GM18520 (cell line): ENCODE results near the gene AZIN2.
A peak's percentile ranks its signal among the peaks of the same experiment; 100 is the strongest.
"Not testable (repeated sequence)": the region's sequence is repeated elsewhere in the genome, so short reads cannot be mapped to it uniquely, and the experiment has no call there.

Experiments
- ATAC-seq: cut with Tn5 transposase; IDR thresholded peaks from one replicate; pipeline ENCODE4 v1.9.1; 2021; ENCODE audit not compliant: unreplicated experiment

The AZIN2 gene

GRCh38 chr1:33126411-33127000 is 45.6 kb downstream of the AZIN2 start:
- ATAC-seq, result no peak

DNA sequence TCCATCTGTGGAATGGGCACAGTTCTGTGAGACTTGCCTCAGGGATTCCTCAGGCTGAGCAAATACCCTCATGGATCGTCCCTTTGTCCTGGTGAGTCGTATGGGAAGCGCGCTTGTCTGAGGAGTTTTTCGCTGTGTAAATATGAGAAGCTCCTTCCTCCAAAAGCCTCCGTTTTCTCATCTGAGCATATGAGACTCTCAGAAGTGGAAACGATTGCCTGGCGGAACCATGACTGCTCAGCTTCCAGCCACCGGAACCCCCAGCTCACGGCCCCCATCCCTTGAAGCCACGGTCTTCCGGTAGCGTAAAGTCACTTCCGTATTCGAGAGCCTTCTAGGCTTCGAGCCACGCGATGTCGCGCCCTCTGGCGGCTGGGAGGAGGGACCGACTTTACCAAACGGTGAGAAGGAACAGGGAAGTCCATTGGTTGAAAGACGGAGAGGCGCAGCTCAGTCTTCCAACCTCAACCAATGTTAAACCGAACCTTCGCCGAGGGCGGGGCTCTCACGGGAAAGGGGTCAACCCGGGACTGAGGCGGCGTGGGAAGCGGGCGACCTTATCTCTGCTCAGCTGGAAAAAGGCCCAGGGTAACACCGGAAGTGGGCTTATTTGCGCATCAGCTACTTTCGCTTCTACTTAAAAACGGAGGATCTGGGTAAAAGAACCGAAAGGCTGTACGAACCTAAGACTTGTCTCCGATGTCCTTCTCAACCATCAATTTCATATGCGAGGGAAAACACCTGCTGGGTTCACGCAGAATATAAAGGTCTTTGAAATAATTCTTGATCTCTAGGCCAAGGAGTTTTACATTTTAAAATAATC is 46.3 kb downstream of the AZIN2 start:
- peak; percentile 95 for ATAC-seq

DNA sequence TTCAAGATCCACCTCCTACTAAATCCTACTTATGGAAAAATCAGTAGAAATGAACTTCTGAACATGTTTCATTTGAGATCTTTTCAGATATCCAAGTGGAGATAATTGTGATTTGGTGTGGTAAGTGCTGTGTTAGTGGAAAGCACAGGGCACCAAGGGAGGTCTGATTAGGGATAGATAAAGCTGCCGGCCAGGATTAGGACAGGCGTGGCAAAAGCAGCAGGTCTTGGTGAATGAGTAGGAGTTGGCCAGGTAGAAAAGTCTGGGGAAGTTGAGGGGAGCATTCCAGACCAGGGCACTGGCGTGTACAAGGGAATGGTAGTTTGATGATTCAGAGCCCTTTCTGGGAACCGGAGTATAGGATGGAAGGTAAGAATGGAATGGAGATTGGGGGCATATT is 47.8 kb downstream of the AZIN2 start:
- ATAC-seq, result no peak

DNA sequence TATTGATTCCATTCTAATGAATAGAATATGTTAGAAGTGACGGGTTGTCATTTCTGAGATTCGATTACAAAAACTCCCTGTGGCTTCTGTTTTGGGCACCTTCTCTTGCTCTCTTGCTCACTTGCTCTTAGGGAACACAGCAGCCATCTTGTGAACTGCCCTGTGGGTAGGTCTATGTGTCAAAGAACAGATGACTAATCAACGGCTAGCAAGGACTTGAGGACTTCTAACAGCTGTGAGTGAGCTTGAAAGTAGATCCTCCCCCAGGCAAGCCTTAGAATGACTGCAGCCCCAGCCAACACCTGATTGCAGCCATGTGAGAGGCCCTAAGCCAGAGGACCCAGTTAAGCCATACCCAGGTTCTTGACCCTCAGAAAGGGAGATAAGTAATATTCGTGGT is 49.3 kb downstream of the AZIN2 start:
- ATAC-seq, result no peak

- no peak for ATAC-seq
Measured at GRCh38 chr1:33131191-33131590, 50.2 kb downstream of the AZIN2 start.

GRCh38 chr1:33132549-33132948 is 51.6 kb downstream of the AZIN2 start:
- no peak for ATAC-seq

DNA sequence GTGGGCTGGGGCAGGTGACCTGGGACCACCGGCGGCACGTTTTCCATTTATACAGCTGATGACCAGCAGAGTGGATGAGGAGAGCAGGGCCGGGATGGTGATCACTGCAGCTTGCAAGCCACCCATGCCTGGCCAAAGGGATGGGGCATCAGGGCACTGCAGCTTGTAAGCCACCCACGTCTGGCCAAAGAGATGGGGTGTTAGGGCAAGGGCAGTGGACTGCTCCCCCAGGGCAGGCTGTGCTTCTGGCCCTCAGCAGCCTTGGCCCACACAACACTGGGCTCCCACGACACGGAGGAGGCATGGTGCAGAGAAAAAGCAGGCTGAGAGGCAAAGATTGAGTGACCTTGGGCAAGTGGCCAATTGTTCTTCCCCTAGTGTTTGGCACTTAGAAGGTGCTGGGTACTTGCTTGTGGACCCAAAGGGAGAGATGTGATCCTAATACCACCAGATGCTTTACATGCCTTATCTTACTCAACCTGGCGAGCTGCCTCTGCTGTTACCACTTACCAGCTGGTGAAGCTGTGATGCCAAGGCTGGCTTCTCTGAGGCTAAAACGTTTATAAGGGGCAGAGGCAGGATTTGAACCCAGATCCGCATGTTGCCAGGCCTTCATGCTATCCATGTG is 52.6 kb downstream of the AZIN2 start:
- no peak for ATAC-seq

- not testable (repeated sequence) for ATAC-seq
Measured at GRCh38 chr1:33136041-33136440, 55.1 kb downstream of the AZIN2 start.

DNA sequence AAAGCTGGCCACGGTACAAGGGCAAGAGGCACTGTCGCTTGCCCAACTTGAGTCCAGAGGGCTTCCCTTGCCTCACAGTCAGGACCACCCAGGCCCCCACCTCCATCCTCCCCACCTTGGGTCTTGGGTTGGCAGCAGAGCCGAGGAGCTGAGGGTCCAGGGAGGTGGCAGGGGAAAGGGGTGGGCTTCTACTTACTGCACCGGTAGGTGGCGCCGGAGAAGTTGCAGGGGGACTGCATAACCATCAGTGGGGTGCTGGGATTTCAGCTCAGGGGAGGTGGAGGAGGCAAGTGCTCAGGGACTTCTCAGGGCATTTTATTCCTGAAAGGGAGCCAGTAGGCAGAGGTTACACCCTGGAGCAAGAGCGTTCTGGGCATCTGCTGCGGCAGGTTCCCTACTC is 56.8 kb downstream of the AZIN2 start:
- ATAC-seq, result no peak

GRCh38 chr1:33140153-33141149 is 59.5 kb downstream of the AZIN2 start:
- no peak for ATAC-seq

DNA sequence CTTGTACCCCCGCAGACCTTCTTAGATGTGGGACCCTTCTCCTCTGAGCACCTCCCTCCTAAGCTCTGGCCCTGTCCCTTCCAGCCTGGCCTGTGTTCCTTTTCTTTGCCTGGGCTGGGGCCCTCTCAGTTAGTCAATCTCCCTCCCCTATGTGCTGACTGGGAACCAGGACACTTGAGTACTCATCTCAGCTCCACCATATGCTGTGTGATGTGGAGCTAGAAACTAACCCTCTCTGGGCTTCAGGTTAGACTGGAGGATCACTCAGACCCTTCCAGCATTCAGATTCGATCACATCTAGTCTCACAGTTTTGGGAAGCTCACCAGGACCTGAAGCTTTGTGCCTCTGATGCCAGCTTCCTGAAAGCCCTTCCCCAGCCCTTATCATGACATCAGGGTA is 60.3 kb downstream of the AZIN2 start:
- ATAC-seq, result no peak

- no peak for ATAC-seq
Measured at GRCh38 chr1:33141781-33142180, 60.8 kb downstream of the AZIN2 start.

DNA sequence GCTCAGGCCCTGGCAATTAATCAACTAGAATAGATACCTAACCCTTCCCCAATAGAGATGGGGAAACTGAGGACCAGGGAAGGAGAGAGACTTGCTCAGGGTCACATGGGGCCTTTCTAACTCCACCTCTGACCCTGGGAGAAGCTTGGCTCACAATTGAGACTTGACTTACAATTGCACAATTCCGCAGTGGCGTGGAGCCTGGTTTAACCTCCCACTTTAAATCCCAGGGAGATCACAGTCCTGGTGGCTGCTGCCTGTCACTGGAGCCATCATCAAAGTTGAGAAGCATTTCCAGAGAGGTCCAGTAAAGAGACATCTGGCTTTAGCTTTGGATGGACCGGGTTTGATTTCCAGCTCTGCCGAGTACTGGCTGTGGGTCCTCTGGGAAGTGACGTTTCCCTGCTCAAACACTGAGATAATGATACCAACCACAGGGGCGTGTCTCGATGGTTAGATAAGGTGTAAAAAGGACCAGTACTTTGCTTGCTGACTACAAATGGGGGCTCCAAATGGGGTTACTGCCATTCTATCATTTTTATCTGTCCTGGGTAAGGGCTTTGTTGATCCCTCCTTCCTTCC is 61.6 kb downstream of the AZIN2 start:
- no peak for ATAC-seq

DNA sequence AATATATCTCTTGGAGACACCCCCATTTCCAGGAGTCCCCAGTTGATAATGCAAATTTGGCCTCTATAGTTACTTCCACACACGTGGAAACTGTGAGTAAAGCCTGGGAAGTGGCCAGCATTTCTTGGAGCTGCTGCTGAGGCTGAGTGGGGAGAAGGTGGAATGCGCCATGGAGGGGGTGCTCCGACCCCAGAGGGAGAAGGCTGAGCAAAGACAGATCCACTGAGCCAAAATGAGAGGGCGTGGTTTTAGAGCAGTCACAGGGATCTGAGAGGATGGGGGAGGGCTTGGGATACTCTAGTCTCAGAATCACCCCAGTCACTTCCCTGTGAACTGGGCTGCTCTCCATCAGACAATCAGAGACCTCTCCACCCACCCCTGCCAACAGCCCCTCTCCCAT is 62.2 kb downstream of the AZIN2 start:
- no peak for ATAC-seq

DNA sequence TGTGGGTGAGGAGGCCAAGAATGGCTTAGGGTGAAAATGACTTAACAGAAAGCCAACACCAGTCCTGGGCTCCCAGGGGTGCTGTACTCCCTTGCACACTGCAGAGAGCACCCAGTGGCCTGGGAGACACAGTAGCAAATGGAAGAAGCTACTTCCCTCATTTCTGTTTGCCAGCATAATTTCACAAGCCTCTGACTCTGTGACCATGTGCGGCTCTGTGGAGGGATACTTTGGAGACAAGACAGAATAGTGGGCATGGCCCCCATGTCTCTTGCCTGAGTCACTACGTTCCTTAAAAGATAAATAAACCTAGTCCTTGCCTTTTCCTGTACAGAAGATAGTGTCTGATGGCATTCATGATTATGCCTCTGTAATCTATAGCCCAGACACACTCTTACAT is 62.7 kb downstream of the AZIN2 start:
- ATAC-seq, result no peak

DNA sequence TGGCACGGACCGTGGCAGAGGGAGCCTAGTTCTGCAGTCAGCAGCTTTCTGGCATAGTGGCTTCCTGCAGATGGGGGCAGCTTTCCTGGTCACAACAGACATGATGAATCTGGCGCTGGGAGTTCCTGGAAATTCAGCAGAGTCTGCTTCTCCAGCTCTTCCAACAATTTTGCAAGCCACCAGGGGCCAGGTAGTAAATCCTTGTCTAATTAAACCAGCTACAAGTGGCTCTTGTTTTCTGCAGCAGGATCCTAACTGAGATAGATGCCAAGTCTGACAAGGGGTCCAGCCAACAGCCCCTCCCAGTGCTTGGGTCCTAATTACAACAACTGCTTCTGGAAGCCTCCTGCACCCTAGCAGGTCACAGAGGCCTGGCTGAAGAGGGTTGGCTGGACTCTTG is 65.0 kb downstream of the AZIN2 start:
- no peak for ATAC-seq

DNA sequence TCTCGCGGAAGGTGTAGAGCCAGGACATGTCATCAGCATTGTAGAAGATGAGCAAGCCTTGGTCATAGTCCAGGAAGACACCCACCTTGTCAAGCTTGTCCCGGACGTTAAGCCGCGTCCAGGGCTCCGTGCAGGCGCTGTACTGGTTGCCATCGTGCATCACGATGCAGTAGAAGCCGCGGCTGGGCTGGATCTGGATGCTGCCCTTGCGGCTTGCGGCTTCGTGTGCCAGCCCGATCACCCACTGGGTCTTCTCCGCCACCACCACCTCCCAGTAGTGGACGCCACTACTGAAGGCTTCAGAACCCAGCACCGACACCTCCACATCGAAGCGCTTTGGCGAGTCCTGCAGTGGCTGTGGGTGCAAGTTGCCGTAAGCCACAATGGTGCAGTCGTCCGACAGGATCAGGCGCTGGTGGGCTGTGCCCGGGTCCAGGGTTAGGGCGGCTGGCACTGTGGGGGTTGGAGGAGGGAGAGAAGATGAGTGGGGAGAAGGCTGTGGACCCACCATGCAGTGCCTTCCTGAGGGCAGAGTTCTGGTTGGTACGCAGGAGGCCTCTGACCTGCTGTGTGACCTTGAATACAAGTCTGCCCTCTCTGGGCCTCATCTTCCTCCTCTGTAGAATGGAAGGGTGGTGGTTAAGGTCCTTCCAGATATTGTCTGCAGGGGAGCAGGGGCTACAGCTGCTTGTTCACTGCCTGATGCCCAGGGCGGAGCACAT is 66.5 kb downstream of the AZIN2 start:
- no peak for ATAC-seq

DNA sequence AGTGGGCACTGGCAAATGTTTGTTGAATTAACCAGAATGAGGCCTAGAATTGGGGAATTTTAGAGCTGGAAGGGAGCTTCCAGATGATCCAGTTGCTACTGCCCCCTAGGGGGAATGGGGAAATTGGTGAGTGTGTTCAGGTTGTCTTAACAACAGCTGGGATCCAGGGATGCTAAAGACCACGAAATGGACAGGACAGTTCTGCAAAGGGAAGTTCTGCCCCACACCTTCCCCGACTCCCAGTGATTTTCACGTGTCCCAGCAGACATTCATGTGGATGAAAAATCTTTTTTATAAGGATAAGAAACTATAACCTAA is 67.0 kb downstream of the AZIN2 start:
- ATAC-seq, result no peak

GRCh38 chr1:33148615-33149014 is 67.7 kb downstream of the AZIN2 start:
- no peak for ATAC-seq

GRCh38 chr1:33149453-33150190 is 68.7 kb downstream of the AZIN2 start:
- no peak for ATAC-seq
